Mesenchymal stem cell (in vitro differentiated cells and primary cell): ENCODE measurements around the gene CYP2J2.
"Not testable (repeated sequence)": the region's sequence is repeated elsewhere in the genome, so short reads cannot be mapped to it uniquely, and the experiment has no call there.

ENCODE experiments used
- DNase-seq: peaks from one replicate; pipeline ENCODE4 v3.0.0-alpha.2; 2013
- H2AFZ ChIP-seq: one replicate; pipeline ENCODE4 v1.6.1; 2013; ENCODE audit warnings: low read depth, mild to moderate bottlenecking, control low read depth, inconsistent platforms, low read length, moderate library complexity
- H2AK5ac ChIP-seq: 2 replicates; pipeline ENCODE4 v1.6.1; 2013; ENCODE audit warnings: low read length, moderate library complexity, mild to moderate bottlenecking, inconsistent platforms; ENCODE audit not compliant: severe bottlenecking
- H2BK120ac ChIP-seq: one replicate; pipeline ENCODE4 v1.6.1; 2013; ENCODE audit warnings: low read depth, mild to moderate bottlenecking, inconsistent platforms, low read length, moderate library complexity
- H2BK12ac ChIP-seq, 2 experiments: one replicate each; pipeline ENCODE4 v1.6.1; 2013; ENCODE audit warnings: inconsistent platforms in 2 of 2, low read length in 2 of 2, mild to moderate bottlenecking in 2 of 2, moderate library complexity in 2 of 2, control low read depth in 1 of 2
- H2BK15ac ChIP-seq: one replicate; pipeline ENCODE4 v1.6.1; 2013; ENCODE audit warnings: mild to moderate bottlenecking, low read depth, inconsistent platforms; ENCODE audit not compliant: poor library complexity, severe bottlenecking
- H2BK5ac ChIP-seq: 2 replicates; pipeline ENCODE4 v1.6.1; 2013; ENCODE audit warnings: low read depth, mild to moderate bottlenecking, low read length, control low read depth, inconsistent platforms; ENCODE audit not compliant: poor library complexity, severe bottlenecking
- H3K14ac ChIP-seq, 2 experiments: one replicate each; pipeline ENCODE4 v1.6.1; 2013; ENCODE audit warnings: inconsistent platforms in 2 of 2, low read length in 2 of 2, control low read depth in 1 of 2, mild to moderate bottlenecking in 1 of 2, moderate library complexity in 1 of 2
- H3K18ac ChIP-seq, 2 experiments: one replicate each; pipeline ENCODE4 v1.6.1; 2013; ENCODE audit warnings: inconsistent platforms in 2 of 2, low read length in 2 of 2, control low read depth in 1 of 2, low read depth in 1 of 2, mild to moderate bottlenecking in 1 of 2
- H3K23ac ChIP-seq, 2 experiments: one replicate each; pipeline ENCODE4 v1.6.1; 2013; ENCODE audit warnings: inconsistent platforms in 2 of 2, low read length in 2 of 2, mild to moderate bottlenecking in 2 of 2, moderate library complexity in 2 of 2, control low read depth in 1 of 2
- H3K27ac ChIP-seq: 2 replicates; pipeline ENCODE4 v1.5.1; 2013; ENCODE audit warnings: mild to moderate bottlenecking, moderate library complexity, low read length, control low read depth, inconsistent platforms; ENCODE audit not compliant: poor library complexity, severe bottlenecking
- H3K27me3 ChIP-seq, 2 experiments: 2 replicates each; pipeline versions ENCODE4 v1.6.1 to v1.7.0; 2013; ENCODE audit warnings: low read length in 2 of 2, mild to moderate bottlenecking in 2 of 2, moderate library complexity in 2 of 2, control low read depth in 1 of 2, inconsistent platforms in 1 of 2; ENCODE audit not compliant: control insufficient read depth in 1 of 2, insufficient read depth in 1 of 2
- H3K36me3 ChIP-seq, 2 experiments: 2 replicates each; pipeline versions ENCODE4 v1.6.1 to v1.7.0; 2013; ENCODE audit warnings: low read length in 2 of 2, control low read depth in 1 of 2, inconsistent platforms in 1 of 2, low read depth in 1 of 2, mild to moderate bottlenecking in 1 of 2; ENCODE audit not compliant: insufficient read depth in 2 of 2, control insufficient read depth in 1 of 2
- H3K4ac ChIP-seq, 2 experiments: one replicate each; pipeline ENCODE4 v1.6.1; 2013; ENCODE audit warnings: inconsistent platforms in 2 of 2, low read length in 2 of 2, mild to moderate bottlenecking in 2 of 2, moderate library complexity in 2 of 2, control low read depth in 1 of 2, low read depth in 1 of 2
- H3K4me1 ChIP-seq: 2 replicates; pipeline ENCODE4 v1.6.1; 2013; ENCODE audit warnings: low read depth, low read length, control low read depth; ENCODE audit not compliant: control insufficient read depth, insufficient read depth
- H3K4me2 ChIP-seq: 2 replicates; pipeline ENCODE4 v1.6.1; 2013; ENCODE audit warnings: low read length, mild to moderate bottlenecking, inconsistent platforms; ENCODE audit not compliant: poor library complexity, severe bottlenecking
- H3K4me3 ChIP-seq, 2 experiments: 2 replicates each; pipeline versions ENCODE4 v1.5.1 to v1.7.0; 2013; ENCODE audit warnings: low read length in 2 of 2, mild to moderate bottlenecking in 2 of 2, control low read depth in 1 of 2, low read depth in 1 of 2; ENCODE audit not compliant: insufficient read depth in 1 of 2
- H3K79me1 ChIP-seq: replicated peaks from 2 replicates; pipeline ENCODE4 v1.6.1; 2013; ENCODE audit warnings: mild to moderate bottlenecking, control low read depth, low read length, inconsistent platforms; ENCODE audit not compliant: poor library complexity, severe bottlenecking
- H3K9ac ChIP-seq: 2 replicates; pipeline ENCODE4 v1.7.0; 2013; ENCODE audit warnings: mild to moderate bottlenecking, low read length, moderate library complexity
- H3K9me3 ChIP-seq: 2 replicates; pipeline ENCODE4 v1.7.0; 2013; ENCODE audit warnings: mild to moderate bottlenecking, low read length; ENCODE audit not compliant: control insufficient read depth
- H4K8ac ChIP-seq: one replicate; pipeline ENCODE4 v1.6.1; 2013; ENCODE audit warnings: inconsistent platforms, mild to moderate bottlenecking, low read length, moderate library complexity
- H4K91ac ChIP-seq: one replicate; pipeline ENCODE4 v1.6.1; 2013; ENCODE audit warnings: mild to moderate bottlenecking, low read length, inconsistent platforms
- WGBS: methylation state at CpG from one replicate; pipeline ENCODE4 v1.1.7; 2013; ENCODE audit warnings: mixed read lengths; 5-methylcytosine and 5-hydroxymethylcytosine counted together

Gene CYP2J2

DNA sequence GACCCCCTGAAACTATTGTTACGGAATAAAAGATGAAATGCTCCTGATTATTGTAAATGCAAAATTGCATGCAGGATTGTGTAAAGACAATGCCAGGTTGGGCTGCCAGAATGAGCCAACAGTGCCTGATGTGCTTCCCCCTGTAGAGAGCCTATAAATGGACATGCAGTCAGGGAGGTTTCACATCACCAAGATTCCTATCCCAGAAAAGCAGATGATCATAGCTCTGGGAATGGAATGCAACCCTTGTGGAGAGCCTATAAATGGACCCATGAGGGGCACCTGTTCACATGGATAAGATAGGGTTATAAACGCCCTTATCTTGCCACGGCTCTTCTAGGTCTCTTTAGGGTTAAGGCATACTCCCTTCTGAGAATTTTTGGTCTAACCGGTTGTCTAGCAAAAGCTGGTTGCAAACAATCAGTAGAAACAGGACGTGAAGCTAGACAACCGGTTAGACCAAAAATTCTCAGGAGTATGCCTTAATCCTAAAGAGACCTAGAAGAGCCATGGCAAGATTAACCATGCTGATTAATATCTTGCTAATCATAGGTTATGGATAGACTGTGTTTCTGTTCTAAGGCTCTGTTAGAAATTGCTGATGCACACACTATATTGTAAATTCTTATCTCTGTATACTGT lies 5.2 kb downstream of the CYP2J2 start:
- H3K79me1 ChIP-seq, H3K4me2 ChIP-seq, H2AFZ ChIP-seq, DNase-seq, H4K91ac ChIP-seq, H3K4me3 ChIP-seq, H3K36me3 ChIP-seq, H2BK15ac ChIP-seq, H2BK12ac ChIP-seq, H3K23ac ChIP-seq, H3K9ac ChIP-seq, H2BK120ac ChIP-seq, H3K18ac ChIP-seq, H3K4me1 ChIP-seq, H4K8ac ChIP-seq, H3K4ac ChIP-seq, H2AK5ac ChIP-seq, H3K27ac ChIP-seq, H3K14ac ChIP-seq, H2BK5ac ChIP-seq: not testable (repeated sequence)
- H3K9me3 ChIP-seq = peaks cover 25% of the 10 kb centered on the region
- WGBS = 85% methylated on average over 6 of the region's 6 CpGs
- H3K27me3 ChIP-seq = peaks cover 3 to 21% of the 10 kb centered on the region in 2 experiments

DNA sequence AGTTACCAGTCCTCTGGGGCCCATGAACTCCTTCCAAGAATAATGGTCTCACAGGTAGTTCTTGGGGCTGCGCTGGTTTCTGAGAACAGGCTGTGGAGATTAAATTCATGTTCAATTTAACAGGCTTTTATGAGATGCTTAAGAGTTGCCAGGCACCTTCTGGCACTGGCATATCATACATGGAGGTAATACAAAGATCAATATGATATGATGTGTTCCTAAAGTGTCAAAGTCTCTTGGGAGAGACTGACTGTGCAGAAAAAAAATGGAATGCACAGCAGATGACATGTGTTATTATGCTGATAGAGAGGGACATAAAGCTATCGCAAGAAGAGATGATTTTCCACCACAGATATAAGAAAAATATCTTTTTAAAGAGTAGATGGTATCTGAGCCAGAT lies 6.8 kb downstream of the CYP2J2 start:
- Histone ChIP-seq H3K4me1 (no peaks in the 10 kb centered on the region), H3K4me3 (no peak overlapping the region), H3K36me3 (no peaks in the 10 kb centered on the region), H2BK12ac (no peak overlapping the region), H3K14ac (no peak overlapping the region), H3K23ac (no peak overlapping the region), H2BK15ac (no peak overlapping the region), H2AFZ (no peak overlapping the region), H2BK120ac (no peak overlapping the region), H3K9me3 (peaks cover 14% of the 10 kb centered on the region), H3K4ac (no peak overlapping the region), H2BK5ac (no peak overlapping the region), H2AK5ac (no peak overlapping the region), H3K27me3 (peaks cover 3 to 11% of the 10 kb centered on the region in 2 experiments), H3K4me2 (no peak overlapping the region), H3K79me1 (no peaks in the 10 kb centered on the region), H3K9ac (no peak overlapping the region), H3K27ac (no peak overlapping the region), H4K91ac (no peak overlapping the region), H3K18ac (no peak overlapping the region), H4K8ac (no peak overlapping the region)
- DNase-seq = no peak
- 83% methylated on average over 1 of the region's 2 CpGs for WGBS

DNA sequence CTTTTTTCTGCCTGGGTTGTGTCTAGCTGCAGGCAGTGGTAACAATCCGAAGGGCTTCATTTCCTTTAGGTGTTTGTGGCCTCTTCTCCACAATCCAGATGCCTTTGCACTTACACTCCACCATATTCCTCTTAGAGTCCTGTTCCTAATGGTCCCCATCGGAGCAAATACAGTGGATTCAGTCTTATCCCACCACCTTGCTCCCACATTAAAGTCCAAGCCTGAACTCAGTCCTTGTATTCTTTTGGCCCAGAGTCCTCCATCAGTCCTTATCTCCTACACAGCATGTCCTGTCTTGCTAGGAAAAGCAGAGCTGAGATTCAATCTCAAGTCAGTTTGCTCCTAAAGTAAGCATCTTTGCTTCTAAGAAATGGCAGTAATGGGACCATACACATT lies 8.8 kb downstream of the CYP2J2 start:
- no peak overlapping the region for H3K27ac ChIP-seq

DNA sequence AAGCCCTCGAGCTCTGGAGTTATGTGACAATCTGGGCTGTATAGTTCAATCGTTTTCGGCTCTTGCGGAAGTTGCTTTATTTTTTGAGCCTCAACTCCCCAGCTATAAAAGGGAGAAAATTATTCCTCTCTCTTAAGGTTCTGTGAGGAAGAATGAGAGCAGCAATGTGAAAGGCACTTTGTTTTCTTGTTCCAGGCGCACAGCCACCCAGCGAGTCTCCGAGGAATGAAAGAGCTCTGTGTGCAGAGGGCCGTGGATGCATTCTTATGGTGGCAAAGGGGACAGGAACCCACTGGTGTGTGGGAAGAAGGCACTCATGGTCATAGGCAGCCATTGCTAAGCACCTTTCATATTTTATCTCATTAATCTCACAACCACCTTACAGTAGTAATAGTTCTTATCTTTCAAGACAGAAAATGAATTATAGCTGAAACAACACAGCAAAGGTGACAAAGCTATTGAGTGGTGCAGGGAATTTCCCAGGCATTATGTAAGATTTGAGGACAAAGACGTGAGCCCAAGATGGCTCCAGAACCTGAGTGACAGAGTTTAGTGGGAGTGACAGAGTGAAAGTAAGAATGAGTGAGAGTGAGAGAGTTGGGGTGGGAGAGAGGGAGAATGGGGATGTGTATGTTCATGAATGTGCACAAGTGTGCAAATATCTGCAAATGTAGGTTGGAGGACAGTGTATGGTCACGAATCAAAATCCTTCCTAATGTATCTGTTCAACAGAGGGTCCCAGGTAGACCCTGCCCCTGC lies 9.4 kb downstream of the CYP2J2 start:
- Histone ChIP-seq H3K9ac (no peak overlapping the region), H3K14ac (no peak overlapping the region), H2BK5ac (no peak overlapping the region), H4K8ac (no peak overlapping the region), H4K91ac (no peak overlapping the region), H3K4ac (no peak overlapping the region), H3K36me3 (no peaks in the 10 kb centered on the region), H2AK5ac (no peak overlapping the region), H3K4me2 (no peak overlapping the region), H2BK120ac (no peak overlapping the region), H3K4me1 (no peaks in the 10 kb centered on the region), H2AFZ (no peak overlapping the region), H3K23ac (no peak overlapping the region), H3K27me3 (peaks cover 0 to 8% of the 10 kb centered on the region in 2 experiments), H3K9me3 (no peaks in the 10 kb centered on the region), H3K79me1 (no peaks in the 10 kb centered on the region), H3K18ac (no peak overlapping the region), H2BK15ac (no peak overlapping the region), H3K27ac (no peak overlapping the region), H2BK12ac (no peak overlapping the region), H3K4me3 (no peak overlapping the region)
- DNase-seq = no peak
- WGBS = 86% methylated on average over 6 of the region's 10 CpGs

More for the DNA sequence above, 8.8 kb downstream of the CYP2J2 start:
- WGBS = 71% methylated on average over 2 of the region's 2 CpGs
- H2AK5ac ChIP-seq = no peak overlapping the region
- H4K8ac ChIP-seq = no peak overlapping the region
- no peak overlapping the region for H3K9ac ChIP-seq
- no peak overlapping the region for H2BK12ac ChIP-seq
- no peaks in the 10 kb centered on the region for H3K4me1 ChIP-seq
- no peak overlapping the region for H2BK5ac ChIP-seq
- H3K27me3 ChIP-seq = peaks cover under 1 to 10% of the 10 kb centered on the region in 2 experiments
- H3K9me3 ChIP-seq = no peaks in the 10 kb centered on the region
- no peak overlapping the region for H3K18ac ChIP-seq
- no peaks in the 10 kb centered on the region for H3K36me3 ChIP-seq
- H3K4ac ChIP-seq = no peak overlapping the region
- no peak overlapping the region for H2AFZ ChIP-seq
- H3K23ac ChIP-seq = no peak overlapping the region
- H3K14ac ChIP-seq = no peak overlapping the region
- DNase-seq = no peak
- H3K79me1 ChIP-seq = no peaks in the 10 kb centered on the region
- no peak overlapping the region for H2BK15ac ChIP-seq
- no peak overlapping the region for H4K91ac ChIP-seq
- H3K4me2 ChIP-seq = no peak overlapping the region
- no peak overlapping the region for H2BK120ac ChIP-seq
- no peak overlapping the region for H3K4me3 ChIP-seq
